AG08395 (cell line): ENCODE results near the gene CASP10.

Source experiments
- DNase-seq: peaks from one replicate; pipeline ENCODE4 v3.0.0; 2012; ENCODE audit warnings: mixed read lengths, low spot score

Gene CASP10

GRCh38 chr2:201233812-201234662 is 51.1 kb downstream of the CASP10 start:
- DNase-seq: no peak

- DNase-seq: no peak
Observed at GRCh38 chr2:201234663-201235135, 51.8 kb downstream of the CASP10 start.

- DNase-seq: peak; percentile 81
Observed at GRCh38 chr2:201235860-201236811, 53.2 kb downstream of the CASP10 start.

- DNase-seq: no peak
Observed at GRCh38 chr2:201237486-201238123, 54.7 kb downstream of the CASP10 start.

- peak; percentile 73 for DNase-seq
Observed at GRCh38 chr2:201239167-201239935, 56.4 kb downstream of the CASP10 start.

GRCh38 chr2:201242571-201243277 is 59.8 kb downstream of the CASP10 start:
- no peak for DNase-seq

GRCh38 chr2:201244829-201245228 is 61.9 kb downstream of the CASP10 start:
- no peak for DNase-seq

GRCh38 chr2:201246280-201246679 is 63.3 kb downstream of the CASP10 start:
- no peak for DNase-seq

- no peak for DNase-seq
Observed at GRCh38 chr2:201248288-201248844, 65.4 kb downstream of the CASP10 start.

GRCh38 chr2:201249889-201250288 is 66.9 kb downstream of the CASP10 start:
- DNase-seq: no peak

- DNase-seq: no peak
Observed at GRCh38 chr2:201250741-201251140, 67.8 kb downstream of the CASP10 start.

- peak; percentile 48 for DNase-seq
Observed at GRCh38 chr2:201254081-201254730, 71.3 kb downstream of the CASP10 start.

GRCh38 chr2:201255408-201256033 is 72.6 kb downstream of the CASP10 start:
- no peak for DNase-seq

- DNase-seq: no peak
Observed at GRCh38 chr2:201256082-201256481, 73.1 kb downstream of the CASP10 start.

- peak; percentile 39 for DNase-seq
Observed at GRCh38 chr2:201257381-201257955, 74.5 kb downstream of the CASP10 start.

GRCh38 chr2:201257956-201258665 is 75.2 kb downstream of the CASP10 start:
- peak; percentile 70 for DNase-seq

GRCh38 chr2:201258666-201259615 is 76.0 kb downstream of the CASP10 start:
- DNase-seq: no peak
